Measurements from ENCODE around the gene GYPB.
"Not testable (repeated sequence)": the region's sequence is repeated elsewhere in the genome, so short reads cannot be mapped to it uniquely, and the experiment has no call there.

Gene GYPB

GRCh38 chr4:144008602-144009001 lies 10.6 kb downstream of the GYPB start:
- not testable (repeated sequence) for H3K27ac ChIP-seq (ENCODE audit: low read length); H3K4me3 ChIP-seq (ENCODE audit: low read length); H3K4me1 ChIP-seq (ENCODE audit: control insufficient read depth, insufficient read depth, low read length); H3K27me3 ChIP-seq (ENCODE audit: control insufficient read depth, insufficient read depth, low read length); DNase-seq (ENCODE audit: low read depth, low spot score); H3K36me3 ChIP-seq (ENCODE audit: control insufficient read depth, insufficient read depth, low read length); H3K9me3 ChIP-seq (ENCODE audit: control insufficient read depth, insufficient read depth, low read length)
- WGBS (ENCODE audit: insufficient coverage, insufficient read length): no CpG with 5 or more reads among the region's 3 CpGs

- H3K36me3 ChIP-seq (ENCODE audit: control insufficient read depth, insufficient read depth, low read length); H3K27me3 ChIP-seq (ENCODE audit: control insufficient read depth, insufficient read depth, low read length); H3K9me3 ChIP-seq (ENCODE audit: control insufficient read depth, insufficient read depth, low read length); DNase-seq (ENCODE audit: low read depth, low spot score); H3K4me1 ChIP-seq (ENCODE audit: control insufficient read depth, insufficient read depth, low read length); H3K4me3 ChIP-seq (ENCODE audit: low read length); H3K27ac ChIP-seq (ENCODE audit: low read length): not testable (repeated sequence)
- WGBS (ENCODE audit: insufficient coverage, insufficient read length): no CpG with 5 or more reads among the region's 1 CpG
These were observed 11.2 kb downstream of the GYPB start for GRCh38 chr4:144007960-144008359.

- WGBS (ENCODE audit: insufficient coverage, insufficient read length): no CpG with 5 or more reads among the region's 2 CpGs
- H3K36me3 ChIP-seq (ENCODE audit: control insufficient read depth, insufficient read depth, low read length); H3K27me3 ChIP-seq (ENCODE audit: control insufficient read depth, insufficient read depth, low read length); H3K4me3 ChIP-seq (ENCODE audit: low read length); H3K9me3 ChIP-seq (ENCODE audit: control insufficient read depth, insufficient read depth, low read length); H3K27ac ChIP-seq (ENCODE audit: low read length); DNase-seq (ENCODE audit: low read depth, low spot score); H3K4me1 ChIP-seq (ENCODE audit: control insufficient read depth, insufficient read depth, low read length): not testable (repeated sequence)
These were observed 12.9 kb downstream of the GYPB start for GRCh38 chr4:144006200-144006803.

GRCh38 chr4:144005558-144005953 lies 13.6 kb downstream of the GYPB start:
- H3K27ac ChIP-seq (ENCODE audit: low read length); H3K36me3 ChIP-seq (ENCODE audit: control insufficient read depth, insufficient read depth, low read length); H3K9me3 ChIP-seq (ENCODE audit: control insufficient read depth, insufficient read depth, low read length); H3K4me1 ChIP-seq (ENCODE audit: control insufficient read depth, insufficient read depth, low read length); H3K4me3 ChIP-seq (ENCODE audit: low read length); H3K27me3 ChIP-seq (ENCODE audit: control insufficient read depth, insufficient read depth, low read length); DNase-seq (ENCODE audit: low read depth, low spot score): not testable (repeated sequence)

GRCh38 chr4:144004868-144005557 lies 14.2 kb downstream of the GYPB start:
- H3K36me3 ChIP-seq (ENCODE audit: control insufficient read depth, insufficient read depth, low read length); DNase-seq (ENCODE audit: low read depth, low spot score); H3K27ac ChIP-seq (ENCODE audit: low read length); H3K27me3 ChIP-seq (ENCODE audit: control insufficient read depth, insufficient read depth, low read length); H3K4me3 ChIP-seq (ENCODE audit: low read length); H3K9me3 ChIP-seq (ENCODE audit: control insufficient read depth, insufficient read depth, low read length); H3K4me1 ChIP-seq (ENCODE audit: control insufficient read depth, insufficient read depth, low read length): not testable (repeated sequence)
- no CpG with 5 or more reads among the region's 4 CpGs for WGBS (ENCODE audit: insufficient coverage, insufficient read length)

GRCh38 chr4:144003890-144004265 lies 15.3 kb downstream of the GYPB start:
- DNase-seq (ENCODE audit: low read depth, low spot score); H3K36me3 ChIP-seq (ENCODE audit: control insufficient read depth, insufficient read depth, low read length): not testable (repeated sequence)

GRCh38 chr4:144003205-144003889 lies 15.8 kb downstream of the GYPB start:
- WGBS (ENCODE audit: insufficient coverage, insufficient read length): no CpG with 5 or more reads among the region's 2 CpGs

More at GRCh38 chr4:144003890-144004265, 15.3 kb downstream of the GYPB start:
- H3K27ac ChIP-seq (ENCODE audit: low read length); H3K4me1 ChIP-seq (ENCODE audit: control insufficient read depth, insufficient read depth, low read length); H3K9me3 ChIP-seq (ENCODE audit: control insufficient read depth, insufficient read depth, low read length); H3K4me3 ChIP-seq (ENCODE audit: low read length); H3K27me3 ChIP-seq (ENCODE audit: control insufficient read depth, insufficient read depth, low read length): not testable (repeated sequence)

GRCh38 chr4:144000331-144000995 lies 18.7 kb downstream of the GYPB start:
- H3K27me3 ChIP-seq (ENCODE audit: control insufficient read depth, insufficient read depth, low read length); DNase-seq (ENCODE audit: low read depth, low spot score); H3K4me1 ChIP-seq (ENCODE audit: control insufficient read depth, insufficient read depth, low read length); H3K36me3 ChIP-seq (ENCODE audit: control insufficient read depth, insufficient read depth, low read length); H3K27ac ChIP-seq (ENCODE audit: low read length); H3K4me3 ChIP-seq (ENCODE audit: low read length); H3K9me3 ChIP-seq (ENCODE audit: control insufficient read depth, insufficient read depth, low read length): not testable (repeated sequence)
- WGBS (ENCODE audit: insufficient coverage, insufficient read length): no CpG with 5 or more reads among the region's 6 CpGs

More at GRCh38 chr4:144003205-144003889, 15.8 kb downstream of the GYPB start:
- not testable (repeated sequence) for DNase-seq (ENCODE audit: low read depth, low spot score); H3K27ac ChIP-seq (ENCODE audit: low read length); H3K9me3 ChIP-seq (ENCODE audit: control insufficient read depth, insufficient read depth, low read length); H3K27me3 ChIP-seq (ENCODE audit: control insufficient read depth, insufficient read depth, low read length); H3K4me3 ChIP-seq (ENCODE audit: low read length); H3K4me1 ChIP-seq (ENCODE audit: control insufficient read depth, insufficient read depth, low read length); H3K36me3 ChIP-seq (ENCODE audit: control insufficient read depth, insufficient read depth, low read length)

- not testable (repeated sequence) for H3K36me3 ChIP-seq (ENCODE audit: control insufficient read depth, insufficient read depth, low read length); DNase-seq (ENCODE audit: low read depth, low spot score); H3K27me3 ChIP-seq (ENCODE audit: control insufficient read depth, insufficient read depth, low read length); H3K27ac ChIP-seq (ENCODE audit: low read length); H3K4me1 ChIP-seq (ENCODE audit: control insufficient read depth, insufficient read depth, low read length); H3K9me3 ChIP-seq (ENCODE audit: control insufficient read depth, insufficient read depth, low read length); H3K4me3 ChIP-seq (ENCODE audit: low read length)
- no CpG with 5 or more reads among the region's 4 CpGs for WGBS (ENCODE audit: insufficient coverage, insufficient read length)
These were observed 23.0 kb downstream of the GYPB start for GRCh38 chr4:143996193-143996592.

GRCh38 chr4:143991761-143992160 lies 27.4 kb downstream of the GYPB start:
- H3K4me1 ChIP-seq (ENCODE audit: control insufficient read depth, insufficient read depth, low read length); H3K9me3 ChIP-seq (ENCODE audit: control insufficient read depth, insufficient read depth, low read length); H3K27ac ChIP-seq (ENCODE audit: low read length); H3K4me3 ChIP-seq (ENCODE audit: low read length); H3K27me3 ChIP-seq (ENCODE audit: control insufficient read depth, insufficient read depth, low read length); DNase-seq (ENCODE audit: low read depth, low spot score); H3K36me3 ChIP-seq (ENCODE audit: control insufficient read depth, insufficient read depth, low read length): not testable (repeated sequence)
- no CpG with 5 or more reads among the region's 1 CpG for WGBS (ENCODE audit: insufficient coverage, insufficient read length)
